ENCODE data around the gene GPR18. TPM values are rescaled to one million over a fixed set of nuclear protein-coding genes. Genes with fewer than 3 reads are reported as not detected.

Gene GPR18
- total RNA-seq, 4 donors from 2014 or later: not detected

GRCh38 chr13:99206873-99207272 is 51.3 kb downstream of the GPR18 start:
- no peaks in the 10 kb centered on the region for H3K27me3 ChIP-seq
- H3K36me3 ChIP-seq: no peaks in the 10 kb centered on the region
- intact Hi-C loops (cut with DNase I; ENCODE audit: low total_unique reads): loop anchor here (10.0 kb wide), 1 partner anchor 398 kb away; the partner anchor contains the start of gene CLYBL
- DNase-seq (no peak), ATAC-seq (no peak)
- in situ Hi-C loops (cut with MboI; ENCODE audit: low sequenced_read_pairs in 4 of 4): no loop called here
- no peak overlapping the region for H3K27ac ChIP-seq
- H3K4me1 ChIP-seq: peaks cover 22 to 35% of the 10 kb centered on the region in 2 donors
- no peak overlapping the region for H3K4me3 ChIP-seq
- H3K9me3 ChIP-seq: no peaks in the 10 kb centered on the region
- TF ChIP-seq CTCF (IDR thresholded peaks at IDR 0.05 in 4 of 5, conservative IDR thresholded peaks at IDR 0.05 in 1 of 5): no peak
- TF ChIP-seq POLR2A (IDR thresholded peaks at IDR 0.05): no peak

GRCh38 chr13:99206226-99206625 is 52.0 kb downstream of the GPR18 start:
- intact Hi-C loops (cut with DNase I; ENCODE audit: low total_unique reads): loop anchor here (10.0 kb wide), 1 partner anchor 399 kb away; the partner anchor contains the start of gene CLYBL

GRCh38 chr13:99205621-99206220 is 52.5 kb downstream of the GPR18 start:
- in situ Hi-C loops (cut with MboI; ENCODE audit: low sequenced_read_pairs in 4 of 4): no loop called here
- no peaks in the 10 kb centered on the region for H3K36me3 ChIP-seq
- intact Hi-C loops (cut with DNase I; ENCODE audit: low total_unique reads): loop anchor here (10.0 kb wide), 1 partner anchor 399 kb away; the partner anchor contains the start of gene CLYBL
- no peak overlapping the region for H3K27ac ChIP-seq
- no peaks in the 10 kb centered on the region for H3K9me3 ChIP-seq
- TF ChIP-seq POLR2A (IDR thresholded peaks at IDR 0.05): no peak
- no peak for TF ChIP-seq CTCF (IDR thresholded peaks at IDR 0.05 in 4 of 5, conservative IDR thresholded peaks at IDR 0.05 in 1 of 5)
- ATAC-seq (no peak), DNase-seq (no peak)
- peaks cover 25 to 39% of the 10 kb centered on the region in 2 donors for H3K4me1 ChIP-seq
- no peak overlapping the region for H3K4me3 ChIP-seq
- no peaks in the 10 kb centered on the region for H3K27me3 ChIP-seq

More at GRCh38 chr13:99206226-99206625, 52.0 kb downstream of the GPR18 start:
- H3K4me3 ChIP-seq: no peak overlapping the region
- peaks cover 25 to 39% of the 10 kb centered on the region in 2 donors for H3K4me1 ChIP-seq
- ATAC-seq (no peak), DNase-seq (no peak)
- TF ChIP-seq CTCF (IDR thresholded peaks at IDR 0.05 in 4 of 5, conservative IDR thresholded peaks at IDR 0.05 in 1 of 5): no peak
- no peak for TF ChIP-seq POLR2A (IDR thresholded peaks at IDR 0.05)
- H3K36me3 ChIP-seq: no peaks in the 10 kb centered on the region
- H3K27ac ChIP-seq: no peak overlapping the region
- no peaks in the 10 kb centered on the region for H3K9me3 ChIP-seq
- H3K27me3 ChIP-seq: no peaks in the 10 kb centered on the region
- in situ Hi-C loops (cut with MboI; ENCODE audit: low sequenced_read_pairs in 4 of 4): no loop called here

Other genes starting within 250 kb of the GPR18 start
- gene UBAC2, start 57.5 kb downstream of the GPR18 start, total RNA-seq: 10 to 100 TPM; 51.0 to 71.5 (median 61.1) TPM
- gene GPR183, start 49.0 kb upstream of the GPR18 start, total RNA-seq: 1 to 10 TPM in 3 of 4 donors, under 1 TPM in 1; 0.49 to 3.4 (median 2.5) TPM
- gene TM9SF2, start 243.1 kb upstream of the GPR18 start, total RNA-seq: 10 to 100 TPM; 47.3 to 69.9 (median 55.7) TPM

Data from gastrocnemius medialis (tissue), 4 donors.